ENCODE data around the gene XIRP2. TPM values are rescaled to one million over a fixed set of nuclear protein-coding genes. Genes with fewer than 3 reads are reported as not detected.

XIRP2 gene
- total RNA-seq, 1 donor from 2014 or later = not detected

DNA sequence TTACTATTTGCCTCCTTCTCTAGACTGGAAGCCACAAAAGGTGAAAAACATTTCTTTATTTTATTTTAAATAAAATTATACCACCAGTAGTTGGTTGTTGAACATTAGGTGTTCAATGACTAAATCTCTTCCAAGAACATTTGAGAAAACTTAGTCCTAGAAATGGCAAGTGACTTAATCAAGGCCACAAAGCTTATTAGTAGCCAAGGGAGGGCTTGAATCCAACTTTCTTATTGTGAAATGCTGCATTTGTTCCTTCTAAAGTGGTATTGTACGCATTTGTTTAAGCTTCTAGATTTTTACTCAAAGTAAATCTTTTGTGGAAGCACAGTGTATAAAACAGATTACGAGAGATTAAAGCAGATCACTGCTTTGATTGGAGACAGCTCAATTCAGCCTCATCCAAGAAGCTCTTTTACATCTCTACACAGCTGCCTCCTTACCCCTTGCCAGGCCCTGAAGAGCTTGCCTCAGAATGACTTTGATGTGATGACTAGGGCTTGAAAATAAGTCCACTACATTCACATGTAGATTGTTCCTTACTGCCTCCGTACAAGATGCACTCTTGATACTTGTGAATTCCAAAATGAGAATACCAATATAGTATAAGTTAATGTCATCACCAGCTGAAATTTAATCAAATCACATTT, 244.8 kb downstream of the XIRP2 start:
- TF ChIP-seq, protein P1, sequence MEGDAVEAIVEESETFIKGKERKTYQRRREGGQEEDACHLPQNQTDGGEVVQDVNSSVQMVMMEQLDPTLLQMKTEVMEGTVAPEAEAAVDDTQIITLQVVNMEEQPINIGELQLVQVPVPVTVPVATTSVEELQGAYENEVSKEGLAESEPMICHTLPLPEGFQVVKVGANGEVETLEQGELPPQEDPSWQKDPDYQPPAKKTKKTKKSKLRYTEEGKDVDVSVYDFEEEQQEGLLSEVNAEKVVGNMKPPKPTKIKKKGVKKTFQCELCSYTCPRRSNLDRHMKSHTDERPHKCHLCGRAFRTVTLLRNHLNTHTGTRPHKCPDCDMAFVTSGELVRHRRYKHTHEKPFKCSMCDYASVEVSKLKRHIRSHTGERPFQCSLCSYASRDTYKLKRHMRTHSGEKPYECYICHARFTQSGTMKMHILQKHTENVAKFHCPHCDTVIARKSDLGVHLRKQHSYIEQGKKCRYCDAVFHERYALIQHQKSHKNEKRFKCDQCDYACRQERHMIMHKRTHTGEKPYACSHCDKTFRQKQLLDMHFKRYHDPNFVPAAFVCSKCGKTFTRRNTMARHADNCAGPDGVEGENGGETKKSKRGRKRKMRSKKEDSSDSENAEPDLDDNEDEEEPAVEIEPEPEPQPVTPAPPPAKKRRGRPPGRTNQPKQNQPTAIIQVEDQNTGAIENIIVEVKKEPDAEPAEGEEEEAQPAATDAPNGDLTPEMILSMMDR (IDR thresholded peaks at IDR 0.05; ENCODE audit: partially characterized antibody, unreplicated experiment) = no peak
- no peak overlapping the region for H3K4me3 Mint-ChIP-seq (ENCODE audit: unreplicated experiment)
- H3K27me3 Mint-ChIP-seq (ENCODE audit: unreplicated experiment) = no peaks in the 10 kb centered on the region
- H3K4me1 Mint-ChIP-seq (ENCODE audit: low read depth, unreplicated experiment) = no peaks in the 10 kb centered on the region
- no peaks in the 10 kb centered on the region for H3K36me3 Mint-ChIP-seq (ENCODE audit: unreplicated experiment)
- no peak for DNase-seq
- no peaks in the 10 kb centered on the region for H3K9me3 Mint-ChIP-seq (ENCODE audit: unreplicated experiment)
- H3K27ac Mint-ChIP-seq (ENCODE audit: unreplicated experiment) = no peak overlapping the region

DNA sequence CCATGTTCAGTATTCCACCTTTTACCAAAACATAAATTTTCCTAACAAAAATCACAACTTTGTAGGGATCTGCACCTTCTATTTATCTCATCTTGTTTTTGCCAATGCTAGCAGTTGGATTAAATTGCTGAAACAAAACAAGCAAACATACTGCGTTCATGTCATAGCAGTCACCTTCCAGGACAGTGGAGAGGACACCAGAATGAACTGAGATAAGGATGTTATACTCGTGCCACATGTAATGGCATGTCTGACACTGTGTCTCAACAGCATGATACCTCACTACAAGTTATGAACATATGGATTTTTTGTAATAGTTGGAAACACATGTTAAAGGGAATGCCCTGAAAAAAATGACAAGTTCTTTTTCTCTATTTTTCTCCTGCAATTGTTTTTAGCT, 245.3 kb downstream of the XIRP2 start:
- TF ChIP-seq, protein P1 (IDR thresholded peaks at IDR 0.05; ENCODE audit: partially characterized antibody, unreplicated experiment) = no peak
- Mint-ChIP-seq H3K4me1 (ENCODE audit: low read depth, unreplicated experiment) (no peaks in the 10 kb centered on the region), H3K36me3 (ENCODE audit: unreplicated experiment) (no peaks in the 10 kb centered on the region), H3K4me3 (ENCODE audit: unreplicated experiment) (no peak overlapping the region), H3K27ac (ENCODE audit: unreplicated experiment) (no peak overlapping the region), H3K27me3 (ENCODE audit: unreplicated experiment) (no peaks in the 10 kb centered on the region), H3K9me3 (ENCODE audit: unreplicated experiment) (no peaks in the 10 kb centered on the region)
- no peak for DNase-seq

DNA sequence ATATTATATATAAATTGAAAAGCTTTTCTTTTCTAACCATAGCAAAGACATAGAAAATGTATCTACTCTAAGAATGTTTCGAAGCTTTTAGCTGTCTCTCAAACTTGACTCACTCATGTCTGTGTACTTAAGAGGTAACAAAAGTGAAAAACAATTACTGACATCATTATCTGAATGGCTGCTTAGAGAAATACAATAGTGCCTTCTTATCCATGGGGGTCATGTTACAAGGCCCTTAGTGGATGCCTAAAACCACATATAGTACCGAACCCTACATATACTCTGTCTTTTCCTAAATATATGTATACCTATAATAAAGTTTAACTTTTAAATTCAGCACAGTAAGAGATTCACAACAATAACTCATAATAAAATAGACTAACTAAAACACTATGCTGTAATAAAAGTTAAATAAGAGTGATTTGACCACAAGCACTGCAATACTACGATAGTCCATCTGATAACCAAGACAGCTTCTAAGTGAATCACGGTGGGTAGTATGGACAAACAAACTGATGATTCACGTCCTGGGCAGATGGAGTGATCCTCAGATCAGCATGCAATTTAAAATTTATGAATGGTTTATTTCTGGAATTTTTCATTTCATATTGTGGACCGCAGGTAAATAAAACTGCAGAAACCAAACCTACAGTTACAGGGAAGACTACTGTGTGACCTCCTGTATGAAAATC, 246.2 kb downstream of the XIRP2 start:
- H3K27ac Mint-ChIP-seq (ENCODE audit: unreplicated experiment) = no peak overlapping the region
- DNase-seq = no peak
- H3K4me3 Mint-ChIP-seq (ENCODE audit: unreplicated experiment) = no peak overlapping the region
- no peaks in the 10 kb centered on the region for H3K36me3 Mint-ChIP-seq (ENCODE audit: unreplicated experiment)
- TF ChIP-seq, protein P1 (IDR thresholded peaks at IDR 0.05; ENCODE audit: partially characterized antibody, unreplicated experiment) = no peak
- no peaks in the 10 kb centered on the region for H3K27me3 Mint-ChIP-seq (ENCODE audit: unreplicated experiment)
- H3K4me1 Mint-ChIP-seq (ENCODE audit: low read depth, unreplicated experiment) = no peaks in the 10 kb centered on the region
- no peaks in the 10 kb centered on the region for H3K9me3 Mint-ChIP-seq (ENCODE audit: unreplicated experiment)

DNA sequence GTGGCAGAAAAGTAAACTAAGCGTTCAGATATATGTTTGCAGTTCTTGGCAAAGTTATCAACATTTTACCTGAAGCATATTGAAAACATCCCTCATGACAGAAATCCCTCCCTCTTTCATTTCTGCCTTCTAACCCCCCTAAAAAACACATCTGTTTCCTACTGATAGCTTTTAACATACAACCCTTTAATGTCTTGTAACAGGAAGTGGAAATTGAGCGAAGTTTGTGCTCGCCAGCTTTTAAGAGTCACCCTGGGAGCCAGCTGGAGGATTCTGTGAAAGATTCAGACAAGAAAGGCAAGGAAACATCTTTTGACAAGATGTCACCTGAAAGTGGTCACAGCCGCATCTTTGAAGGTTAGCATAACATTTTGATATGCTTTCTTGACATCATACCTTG, 247.4 kb downstream of the XIRP2 start:
- TF ChIP-seq, protein P1 (IDR thresholded peaks at IDR 0.05; ENCODE audit: partially characterized antibody, unreplicated experiment) = no peak
- Mint-ChIP-seq H3K4me3 (ENCODE audit: unreplicated experiment) (no peak overlapping the region), H3K9me3 (ENCODE audit: unreplicated experiment) (no peaks in the 10 kb centered on the region), H3K27me3 (ENCODE audit: unreplicated experiment) (no peaks in the 10 kb centered on the region), H3K4me1 (ENCODE audit: low read depth, unreplicated experiment) (no peaks in the 10 kb centered on the region), H3K36me3 (ENCODE audit: unreplicated experiment) (no peaks in the 10 kb centered on the region), H3K27ac (ENCODE audit: unreplicated experiment) (no peak overlapping the region)
- DNase-seq = no peak
